GM18511 (cell line): ENCODE measurements around the gene PLCD1.

ENCODE experiments used
- ATAC-seq: cut with Tn5 transposase; IDR thresholded peaks from one replicate; pipeline ENCODE4 v1.9.1; 2021; ENCODE audit warnings: mild to moderate bottlenecking, moderate library complexity; ENCODE audit not compliant: unreplicated experiment

Gene PLCD1

DNA sequence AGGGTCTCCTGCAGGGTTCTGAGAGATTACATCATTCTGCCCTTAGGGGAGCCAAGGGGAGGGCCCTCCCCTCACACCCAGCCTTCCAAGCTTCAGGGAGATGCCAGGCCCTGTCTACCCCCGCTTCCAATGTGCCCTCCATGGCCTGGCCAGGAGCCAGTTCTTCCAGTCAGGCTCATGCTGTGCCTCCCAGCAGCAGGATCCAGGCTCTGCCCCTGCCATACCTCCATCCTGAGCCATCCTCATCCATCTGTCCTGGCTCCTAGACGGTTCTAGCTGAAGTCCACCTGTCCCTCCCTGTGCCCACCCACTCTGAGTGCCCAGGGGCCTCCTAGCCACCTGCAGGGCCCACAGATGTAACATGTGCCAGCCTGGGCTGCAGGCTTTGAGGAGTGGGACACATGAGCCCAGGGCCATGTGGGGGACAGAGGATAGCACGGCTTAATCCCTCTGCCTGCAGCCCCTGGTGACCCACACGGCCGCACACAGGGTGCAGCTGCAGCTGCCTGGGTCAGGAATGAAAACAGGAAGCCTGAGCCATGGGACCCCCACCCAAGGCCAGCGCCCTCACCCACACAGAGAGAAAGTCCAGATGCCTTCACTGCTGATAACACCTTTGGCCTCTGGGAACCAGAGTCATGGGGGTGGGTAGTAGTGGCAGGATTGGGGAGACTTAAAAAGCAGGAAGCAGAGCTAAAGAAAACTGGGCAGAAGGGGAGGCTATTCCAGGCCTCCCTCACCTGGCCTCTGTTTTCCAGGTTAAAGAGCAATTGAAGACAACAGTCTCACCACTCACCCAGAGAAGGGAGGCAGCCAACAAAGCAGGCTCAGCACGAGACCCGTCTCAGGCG, 11.8 kb downstream of the PLCD1 start:
- ATAC-seq = no peak

DNA sequence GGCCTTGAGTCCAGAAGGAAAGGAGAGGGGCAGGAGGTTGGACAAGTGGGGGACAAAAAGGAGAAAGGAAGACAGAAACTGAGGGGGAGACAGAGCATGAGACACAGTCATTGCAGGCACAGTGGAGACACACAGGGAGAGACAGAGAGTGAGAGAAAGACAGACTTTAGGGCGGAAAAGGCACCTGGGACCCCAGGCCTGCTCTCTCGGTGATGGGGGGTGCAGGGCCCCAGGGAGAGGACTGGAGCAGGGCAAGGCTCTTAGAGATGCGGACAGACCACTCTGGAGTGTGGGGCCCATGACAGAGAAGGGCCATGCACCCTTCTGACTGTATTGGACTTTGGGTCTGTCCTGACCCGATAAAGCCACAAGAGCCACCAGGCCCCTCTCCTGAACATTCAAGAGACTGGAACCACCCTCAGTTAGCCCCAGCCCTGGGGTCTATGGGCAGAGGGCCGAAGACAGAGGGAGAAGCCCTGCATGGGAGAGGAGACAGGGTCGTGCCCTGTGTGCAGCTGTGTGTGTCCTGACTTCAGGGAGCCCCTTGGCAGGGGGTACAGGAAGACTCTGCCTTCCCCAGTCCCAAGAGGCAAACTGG, 12.5 kb downstream of the PLCD1 start:
- no peak for ATAC-seq

DNA sequence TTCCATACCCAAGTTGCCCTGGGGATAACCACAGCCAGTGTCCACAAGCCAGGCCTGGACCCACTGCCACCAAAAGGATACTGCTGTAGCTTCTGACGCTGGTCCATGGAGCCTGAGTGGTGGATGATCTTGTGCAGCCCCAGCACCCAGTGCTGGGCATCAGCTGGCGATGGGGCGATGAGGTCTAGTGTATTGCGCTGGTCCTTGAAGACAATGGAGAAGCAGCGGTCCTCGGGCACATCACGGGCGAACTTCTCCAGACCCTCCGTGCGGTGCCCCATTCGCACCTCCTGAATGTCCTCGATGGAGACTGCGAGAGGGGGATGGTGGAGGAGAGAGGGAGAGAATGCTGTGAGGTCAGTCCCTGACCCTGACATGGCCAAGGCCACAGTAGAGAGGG, 13.0 kb downstream of the PLCD1 start:
- no peak for ATAC-seq

DNA sequence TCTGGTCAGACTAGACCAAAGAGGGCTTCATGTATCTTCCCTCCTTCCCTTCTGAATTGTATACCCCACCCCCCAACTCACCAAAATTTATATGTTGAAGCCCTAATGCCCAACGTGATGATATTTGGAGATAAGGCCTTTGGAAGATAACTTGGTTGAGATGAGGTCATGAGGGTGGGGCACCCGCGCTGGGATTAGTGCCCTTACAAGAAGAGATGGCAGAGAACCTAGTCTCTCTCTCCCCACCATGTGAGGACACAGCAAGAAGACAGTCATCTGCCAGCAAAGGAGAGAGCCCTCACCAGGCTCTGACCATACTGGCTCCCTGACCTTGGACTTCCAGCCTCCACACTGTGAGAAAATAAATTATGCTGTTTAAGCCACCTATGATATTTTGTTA, 13.5 kb downstream of the PLCD1 start:
- no peak for ATAC-seq

DNA sequence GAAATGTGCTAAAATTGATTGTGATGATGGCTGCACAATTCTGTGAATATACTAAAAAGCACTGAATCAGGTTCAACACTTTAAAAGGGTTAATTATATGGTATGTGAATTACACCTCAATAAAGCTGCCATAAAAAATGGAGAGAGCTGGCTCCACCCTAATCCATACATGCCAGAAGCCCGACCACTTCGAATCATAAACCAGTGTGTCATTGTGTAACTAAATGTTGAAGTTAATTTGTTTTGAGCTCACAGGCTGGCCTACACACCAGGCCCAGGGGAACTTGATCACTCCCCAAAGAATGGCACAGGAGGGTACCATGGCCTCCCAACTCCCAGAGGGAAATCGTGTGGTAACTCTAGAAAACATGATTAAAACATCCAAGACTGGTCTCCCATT, 14.0 kb downstream of the PLCD1 start:
- no peak for ATAC-seq

DNA sequence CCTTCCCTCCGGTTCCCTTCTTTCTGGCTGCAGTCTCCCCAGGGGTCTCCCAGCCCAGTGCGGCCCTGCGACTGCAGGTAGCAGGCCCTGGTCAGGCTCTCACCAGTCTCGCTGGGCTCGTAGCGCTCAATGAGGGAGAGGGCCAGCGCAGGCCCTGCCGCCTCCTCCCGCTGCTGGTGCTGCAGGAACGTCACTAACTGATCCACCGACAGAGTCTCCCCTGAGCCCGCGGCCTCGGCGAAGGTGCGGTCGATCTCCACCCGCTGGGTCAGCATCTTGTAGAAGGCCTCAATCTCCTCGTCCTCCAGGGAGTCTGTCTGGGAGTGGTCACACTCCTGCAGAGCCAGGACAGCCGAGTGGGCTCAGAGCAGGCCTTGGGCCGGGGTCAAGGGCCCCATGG, 18.3 kb downstream of the PLCD1 start:
- no peak for ATAC-seq

DNA sequence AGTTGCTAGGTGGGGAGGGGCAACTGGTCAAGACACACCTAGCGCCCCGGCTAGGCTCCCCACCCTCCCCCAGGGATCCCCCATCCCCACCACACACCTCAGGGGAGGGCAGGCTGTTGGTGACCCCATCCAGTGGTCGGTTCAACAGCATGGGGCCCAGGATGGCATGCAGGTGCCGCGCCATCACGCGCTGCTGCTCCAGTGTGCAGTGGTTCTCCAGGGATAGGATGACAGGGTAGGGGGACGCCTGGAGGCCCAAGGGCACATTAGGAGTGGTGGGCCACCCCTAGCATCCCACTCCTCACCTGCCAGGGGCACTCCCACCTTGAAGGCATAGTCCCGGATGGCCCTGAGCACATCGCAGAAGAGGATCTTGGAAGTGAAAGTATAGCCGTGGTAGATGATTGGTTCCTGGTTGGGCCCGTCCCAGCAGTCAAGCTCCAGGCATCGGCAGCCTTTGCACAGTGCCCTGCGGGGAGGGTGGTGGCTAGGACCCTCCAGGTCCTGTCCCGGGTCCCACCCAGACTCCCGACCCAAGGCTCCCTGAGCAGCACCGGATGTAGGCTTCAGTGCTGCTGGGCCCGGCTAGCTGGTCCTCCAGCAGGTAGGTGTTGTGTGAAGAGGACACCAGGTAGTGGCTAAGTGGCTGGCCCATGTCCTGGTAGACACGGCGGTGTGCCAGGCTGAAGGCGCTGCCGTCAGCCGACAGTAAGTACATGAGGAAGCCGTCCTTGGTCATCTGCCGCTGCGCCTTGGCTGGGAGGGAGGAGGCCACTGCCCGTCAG, 19.4 kb downstream of the PLCD1 start:
- ATAC-seq = no peak

DNA sequence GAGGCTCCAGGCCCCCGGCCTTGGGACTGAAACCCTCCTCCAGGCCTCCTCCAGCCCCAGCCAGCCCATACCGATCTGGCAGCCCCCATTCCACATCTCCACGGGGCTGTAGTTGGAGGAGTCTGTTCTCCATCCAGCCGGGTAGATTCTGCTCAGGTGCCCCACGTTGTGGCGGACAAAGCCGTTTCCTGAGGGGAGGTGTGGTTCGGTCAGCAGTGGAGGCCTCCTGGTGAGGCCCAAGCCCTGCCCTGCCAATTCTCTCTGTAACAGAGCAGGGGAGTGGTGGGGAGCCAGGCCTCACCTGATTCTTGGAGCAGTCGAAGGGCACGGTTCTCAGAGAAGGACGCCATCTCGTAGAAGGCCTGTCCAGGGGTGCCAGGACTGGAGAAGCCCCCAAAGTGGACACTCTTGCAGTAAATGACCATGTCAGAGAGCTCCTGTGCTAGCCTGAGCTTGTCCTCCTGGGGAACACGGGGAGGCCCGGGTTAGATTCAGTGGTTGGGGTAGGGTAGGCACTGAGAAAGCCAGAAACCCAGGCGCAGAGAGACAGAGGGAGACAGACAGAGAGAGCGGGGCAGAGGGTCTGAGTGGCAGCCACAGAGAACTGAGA, 20.4 kb downstream of the PLCD1 start:
- no peak for ATAC-seq

DNA sequence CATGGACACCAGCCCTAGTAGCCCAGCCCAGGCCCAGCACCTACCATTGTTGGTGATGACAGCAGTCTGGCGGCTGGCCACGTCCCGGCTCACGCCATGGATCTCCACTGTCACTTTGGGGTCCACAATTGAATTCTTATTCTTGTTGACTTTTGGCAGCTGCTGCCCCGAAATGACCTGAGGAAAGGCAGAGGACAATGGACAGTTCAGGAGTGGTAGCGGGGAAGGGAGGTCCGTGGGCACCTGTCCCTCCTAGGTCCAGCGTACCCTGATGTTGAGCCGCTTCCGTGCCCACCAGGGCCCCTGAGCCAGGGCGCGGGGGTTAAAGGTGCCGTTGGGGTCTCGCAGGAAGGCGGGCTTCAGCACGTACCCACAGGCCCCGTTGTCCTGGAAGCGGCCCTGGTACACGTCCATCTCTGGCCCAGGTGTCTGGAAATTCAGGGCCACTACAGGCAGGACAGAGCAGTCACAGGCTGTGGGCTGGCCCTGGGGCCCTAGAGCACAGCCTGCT, 21.2 kb downstream of the PLCD1 start:
- ATAC-seq = no peak

DNA sequence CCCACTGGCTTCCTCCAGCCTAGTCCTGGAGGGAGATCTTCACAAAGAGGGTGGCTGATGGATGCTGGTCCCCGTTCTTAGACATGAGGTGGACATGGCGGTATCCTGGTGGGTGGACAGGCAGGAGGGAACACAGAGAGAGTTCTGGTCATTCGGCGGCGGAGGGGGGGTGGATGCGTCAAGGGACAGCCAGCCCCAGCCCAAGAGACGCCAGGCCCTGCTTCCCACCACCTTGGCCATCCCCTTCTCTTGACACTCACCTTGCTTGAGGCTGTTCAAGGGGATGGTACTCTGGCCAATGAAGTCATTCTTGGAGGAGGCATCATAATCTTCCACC, 21.7 kb downstream of the PLCD1 start:
- ATAC-seq = no peak

DNA sequence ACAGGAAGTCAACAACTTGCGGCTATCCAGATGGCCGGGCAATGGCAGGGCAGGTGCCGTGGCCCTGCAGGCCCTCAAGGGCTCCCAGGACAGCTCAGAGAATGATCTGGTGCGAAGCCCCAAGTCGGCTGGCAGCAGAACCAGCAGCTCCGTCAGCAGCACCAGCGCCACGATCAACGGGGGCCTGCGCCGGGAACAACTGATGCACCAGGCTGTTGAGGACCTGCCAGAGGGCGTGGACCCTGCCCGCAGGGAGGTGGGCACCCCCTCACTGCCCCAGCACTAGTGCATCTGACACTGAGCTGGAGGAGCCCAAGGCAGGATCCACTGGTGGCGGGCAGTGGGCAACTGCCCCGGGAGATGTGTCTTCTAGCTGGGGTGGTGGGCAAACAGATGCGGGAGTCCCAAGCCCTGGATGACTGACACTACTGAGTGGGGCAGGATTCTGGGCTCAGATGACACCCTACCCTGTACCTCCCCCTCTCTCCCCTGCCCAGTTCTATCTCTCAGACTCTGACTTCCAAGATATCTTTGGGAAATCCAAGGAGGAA, 22.9 kb downstream of the PLCD1 start:
- no peak for ATAC-seq

DNA sequence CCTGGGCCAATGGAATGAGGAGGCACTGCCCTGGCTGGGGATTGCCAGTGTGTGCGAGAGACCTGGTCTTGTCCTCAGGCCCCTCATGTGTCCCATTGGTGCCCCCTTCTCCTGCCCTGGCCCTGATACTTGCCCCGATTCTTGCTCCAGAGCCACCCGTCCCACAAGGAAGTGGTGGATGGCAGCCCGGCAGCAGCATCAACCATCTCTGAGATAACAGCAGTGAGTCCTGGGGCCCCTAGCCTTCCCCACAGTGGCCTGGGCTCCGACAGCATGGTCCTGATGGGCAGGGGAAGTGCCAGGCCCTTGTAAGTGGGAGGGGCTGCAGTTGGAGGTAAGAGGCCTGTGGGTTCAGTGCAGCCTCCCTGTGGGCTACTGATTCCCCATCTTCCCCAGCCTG, 23.4 kb downstream of the PLCD1 start:
- ATAC-seq = no peak

DNA sequence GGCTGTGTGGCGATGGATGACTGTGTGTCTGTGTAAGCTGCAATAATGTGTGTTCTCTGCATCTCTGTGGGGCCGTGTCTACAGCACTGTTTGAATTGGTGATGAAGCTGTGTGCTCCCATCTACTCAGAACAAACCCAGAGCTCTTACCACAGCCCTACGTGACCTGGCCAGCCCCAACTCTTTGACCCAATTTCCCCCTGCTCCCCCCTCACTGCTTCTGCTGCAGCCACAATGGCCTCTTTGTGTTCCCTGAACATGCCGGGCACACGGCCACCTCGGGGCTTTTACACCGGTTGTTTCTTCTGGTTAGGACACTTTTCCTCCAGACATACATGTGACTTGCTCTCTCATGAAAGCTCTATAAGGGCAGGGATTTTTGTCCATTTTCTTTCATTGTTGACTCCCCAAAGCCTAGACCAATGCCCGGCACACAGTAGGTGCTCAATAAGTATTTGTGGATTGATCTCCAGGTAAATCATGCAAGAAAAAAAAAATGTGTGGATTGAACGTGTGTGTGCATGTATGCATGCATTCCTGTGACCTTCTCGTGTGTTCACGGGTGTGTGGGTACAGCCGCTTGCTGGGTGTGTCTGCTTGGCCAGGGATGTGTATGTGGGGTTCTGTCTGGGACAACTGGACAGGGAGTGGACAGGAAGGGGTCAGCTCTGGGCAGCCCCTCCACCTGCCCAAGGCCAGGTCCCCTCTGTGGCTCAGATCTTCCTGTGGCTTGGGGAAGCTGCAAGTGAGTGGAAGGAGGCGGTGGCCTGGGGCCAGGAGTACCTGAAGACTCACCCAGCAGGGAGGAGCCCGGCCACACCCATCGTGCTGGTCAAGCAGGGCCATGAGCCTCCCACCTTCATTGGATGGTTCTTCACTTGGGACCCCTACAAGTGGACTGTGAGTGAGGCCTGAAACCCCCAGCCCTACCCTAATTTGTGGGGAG, 24.1 kb downstream of the PLCD1 start:
- ATAC-seq = no peak

DNA sequence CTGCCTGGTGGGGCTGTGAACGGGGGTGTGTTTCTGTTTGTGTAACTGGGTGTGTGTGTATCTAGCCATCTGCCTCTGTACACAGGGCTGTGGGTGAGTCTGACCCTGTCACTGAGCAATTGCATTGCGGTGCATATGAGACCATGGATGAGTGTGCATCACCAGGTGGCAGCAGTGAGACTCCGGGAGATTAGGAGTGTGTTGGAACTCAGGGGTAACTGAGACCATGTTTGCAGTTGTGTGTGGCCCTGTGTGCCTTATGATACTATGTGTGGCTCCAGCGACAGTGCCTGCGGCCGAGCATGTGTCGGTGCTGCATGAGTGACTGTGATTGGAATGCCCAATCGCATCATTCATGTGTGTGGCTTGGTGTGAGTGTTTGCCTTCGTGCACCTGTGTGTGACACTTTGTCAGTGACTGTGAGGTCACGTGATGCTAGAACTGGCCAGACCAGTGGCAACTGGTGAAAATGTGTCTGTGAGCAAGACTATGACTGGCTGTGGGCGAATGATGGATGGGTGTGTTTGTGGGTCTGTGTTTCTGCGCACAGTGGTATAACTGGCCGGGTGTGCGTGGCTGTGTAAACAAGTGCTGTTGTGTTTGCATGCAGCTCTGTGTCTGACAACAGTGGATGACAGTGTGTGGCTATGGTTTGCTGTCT, 24.9 kb downstream of the PLCD1 start:
- ATAC-seq = peak; percentile 73

DNA sequence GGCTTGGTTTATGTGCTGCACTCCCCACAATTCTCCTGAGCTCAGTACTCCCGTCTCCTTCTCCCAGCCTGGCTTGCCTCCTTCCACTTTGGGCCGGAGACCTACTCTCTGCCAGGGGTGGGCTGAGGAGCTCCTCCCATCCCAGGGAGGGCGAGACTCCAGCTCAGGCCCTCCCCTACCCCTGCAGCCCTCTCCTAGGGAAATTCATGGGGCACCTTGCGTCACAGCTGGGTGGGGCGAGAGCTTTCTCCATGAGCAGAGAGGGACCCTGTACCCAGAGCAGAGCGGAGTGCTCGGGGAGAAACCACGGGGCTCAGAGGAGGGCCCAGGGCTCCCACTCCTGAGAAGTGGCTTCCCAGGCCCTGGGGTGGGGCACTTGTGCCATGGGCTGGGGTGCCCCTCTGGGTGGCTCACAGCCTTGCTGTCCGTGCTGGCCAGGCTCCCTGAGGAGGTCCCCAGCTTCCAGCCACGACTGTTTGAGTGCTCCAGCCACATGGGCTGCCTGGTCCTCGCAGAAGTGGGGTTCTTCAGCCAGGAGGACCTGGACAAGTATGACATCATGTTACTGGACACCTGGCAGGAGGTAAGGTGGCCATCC, 25.5 kb downstream of the PLCD1 start:
- ATAC-seq = no peak

DNA sequence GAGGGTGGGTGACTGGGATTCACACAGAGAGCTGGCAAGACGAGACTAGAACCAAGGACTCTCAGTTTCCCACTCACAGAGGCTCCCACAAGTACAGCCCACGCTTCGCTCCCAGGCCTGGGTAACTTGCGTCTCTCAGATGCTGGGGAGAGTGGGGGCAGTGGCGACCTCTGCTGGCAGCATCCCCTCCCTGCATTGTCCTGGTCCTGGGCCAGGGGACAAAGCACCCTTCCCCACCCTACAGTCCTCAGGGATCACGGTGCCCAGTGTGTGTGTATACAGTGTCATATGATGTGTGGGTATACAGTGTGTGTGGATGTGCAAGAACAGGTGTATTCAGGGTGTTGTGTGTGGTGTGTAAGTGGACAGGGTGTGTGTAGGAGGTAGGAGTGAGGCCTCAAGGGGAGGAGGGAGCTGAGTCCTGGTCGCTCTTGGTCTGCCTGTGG, 26.0 kb downstream of the PLCD1 start:
- no peak for ATAC-seq

DNA sequence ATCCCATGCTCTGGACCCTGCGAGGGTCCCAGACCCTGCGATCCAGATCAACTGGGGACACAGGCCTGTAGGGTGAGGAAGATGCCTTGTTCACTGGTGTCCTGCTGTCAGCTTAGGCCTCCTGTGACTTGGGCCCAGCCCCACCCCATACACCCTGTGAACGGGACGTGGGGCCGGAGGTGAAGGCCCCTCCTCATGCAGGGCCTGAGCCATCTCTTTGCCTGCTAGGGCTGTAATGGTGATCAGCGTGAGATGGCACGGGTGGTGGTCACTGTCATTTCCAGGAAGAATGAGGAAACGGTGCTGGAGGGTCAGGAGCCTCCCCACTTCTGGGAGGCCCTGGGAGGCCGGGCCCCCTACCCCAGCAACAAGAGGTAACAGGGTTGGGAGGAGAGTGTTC, 26.5 kb downstream of the PLCD1 start:
- no peak for ATAC-seq

DNA sequence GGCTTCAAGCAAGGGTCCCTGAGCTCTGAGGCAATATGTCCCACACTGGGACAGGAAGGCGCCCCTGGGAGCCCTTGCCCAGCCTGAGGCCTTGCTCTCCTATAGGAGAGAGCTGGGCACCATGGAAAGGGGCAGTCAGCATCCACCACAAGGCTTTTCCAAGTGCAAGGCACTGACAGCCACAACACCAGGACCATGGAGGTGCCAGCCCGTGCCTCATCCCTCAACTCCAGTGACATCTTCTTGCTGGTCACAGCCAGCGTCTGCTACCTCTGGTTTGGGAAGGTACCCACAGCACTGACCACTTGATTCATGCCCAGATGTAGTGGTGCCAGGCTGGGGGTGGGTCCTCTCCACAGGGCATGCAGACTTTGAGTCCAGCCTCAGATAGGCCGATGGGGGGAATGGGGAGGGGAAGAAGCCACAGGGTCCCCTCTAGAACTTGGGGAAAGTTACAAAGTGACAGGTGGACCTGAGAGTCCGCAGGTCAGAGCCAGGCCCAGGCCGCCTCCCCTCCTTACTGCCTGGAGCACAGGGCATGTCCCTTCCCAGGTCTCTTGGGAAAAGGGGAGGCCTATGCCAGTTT, 27.1 kb downstream of the PLCD1 start:
- no peak for ATAC-seq
